HG03196 (cell line): Measurements from ENCODE around the gene MAEL.
A peak's percentile ranks its signal among the peaks of the same experiment; 100 is the strongest.
"Not testable (repeated sequence)": the region's sequence is repeated elsewhere in the genome, so short reads cannot be mapped to it uniquely, and the experiment has no call there.

Source experiments
- ATAC-seq: cut with Tn5 transposase; IDR thresholded peaks from one replicate; pipeline ENCODE4 v1.9.1; 2021; ENCODE audit not compliant: unreplicated experiment

The MAEL gene

DNA sequence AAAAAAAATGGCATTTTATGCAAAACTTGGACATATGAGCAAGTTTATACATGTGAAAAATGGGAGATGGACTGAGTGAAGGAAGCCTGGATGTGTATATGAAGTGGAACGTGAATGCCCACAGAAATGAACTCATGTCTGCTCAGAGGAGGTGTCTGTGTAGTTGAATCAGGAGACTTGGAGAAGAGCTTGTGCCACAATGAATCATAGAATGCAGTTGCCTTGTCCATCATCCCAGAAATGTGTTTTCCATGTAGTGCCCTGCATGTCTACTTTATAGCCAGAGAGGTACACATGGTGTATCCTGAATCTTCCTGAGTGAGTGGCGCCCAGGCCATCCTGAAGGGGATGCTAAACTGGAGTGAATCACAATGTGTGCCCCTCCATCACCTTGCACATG lies 11.1 kb upstream of the MAEL start:
- ATAC-seq = no peak

DNA sequence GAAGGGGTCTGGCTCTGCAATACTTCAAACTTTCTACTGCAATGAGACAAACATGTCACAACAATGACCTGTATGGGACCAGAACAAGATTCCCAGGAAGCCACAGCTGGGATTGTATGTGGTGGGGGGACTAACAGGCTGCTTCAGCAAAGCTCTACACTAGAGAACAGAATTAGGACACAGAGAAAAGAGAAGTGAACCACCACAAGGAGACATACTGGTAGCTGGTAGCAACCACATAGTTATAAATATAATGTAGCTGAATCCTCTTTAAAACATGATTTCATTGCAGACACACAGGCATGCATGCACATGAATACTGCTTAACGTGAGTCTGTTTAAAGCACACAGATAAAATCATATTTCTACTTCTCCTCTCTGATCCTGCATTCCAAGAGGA lies 10.3 kb upstream of the MAEL start:
- ATAC-seq = no peak

DNA sequence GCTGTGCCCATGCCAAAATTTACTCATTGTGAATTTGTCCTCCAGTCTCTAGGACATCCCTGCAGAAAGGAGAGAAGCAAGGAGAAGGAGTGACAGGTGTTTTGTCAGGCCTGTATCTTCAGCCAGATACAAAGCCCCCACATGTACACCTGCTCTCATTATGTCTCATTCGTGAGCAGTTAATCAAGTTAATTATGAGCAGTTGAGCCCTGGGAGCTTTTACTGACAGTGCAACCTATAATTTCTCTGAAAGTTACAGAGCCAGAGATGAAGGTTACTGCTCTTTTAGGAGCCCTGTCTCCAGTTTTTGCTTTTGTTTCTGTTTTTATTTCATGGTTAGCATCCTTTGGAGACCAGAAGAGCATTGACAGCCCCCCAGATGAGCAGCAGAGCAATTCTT lies 8.7 kb upstream of the MAEL start:
- no peak for ATAC-seq

DNA sequence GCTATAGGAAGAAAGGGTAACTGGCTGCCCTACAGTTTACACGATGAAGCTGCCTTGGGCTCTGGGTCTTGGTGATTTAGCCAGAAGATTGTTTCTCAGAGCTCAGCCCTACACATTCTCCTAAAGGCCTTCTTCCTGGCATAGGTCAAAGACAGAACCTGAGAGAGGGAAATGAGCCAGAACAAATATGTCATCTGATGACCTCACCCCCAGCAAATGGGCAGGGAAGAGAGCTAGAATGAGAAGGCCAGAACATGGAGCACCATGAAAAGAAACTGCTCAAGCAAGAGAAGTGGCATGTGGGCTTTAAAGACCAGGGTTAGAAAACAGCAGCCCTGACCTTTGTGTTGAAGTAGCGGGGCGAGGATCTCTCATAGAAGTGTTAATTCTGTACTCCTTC lies 8.3 kb upstream of the MAEL start:
- no peak for ATAC-seq

DNA sequence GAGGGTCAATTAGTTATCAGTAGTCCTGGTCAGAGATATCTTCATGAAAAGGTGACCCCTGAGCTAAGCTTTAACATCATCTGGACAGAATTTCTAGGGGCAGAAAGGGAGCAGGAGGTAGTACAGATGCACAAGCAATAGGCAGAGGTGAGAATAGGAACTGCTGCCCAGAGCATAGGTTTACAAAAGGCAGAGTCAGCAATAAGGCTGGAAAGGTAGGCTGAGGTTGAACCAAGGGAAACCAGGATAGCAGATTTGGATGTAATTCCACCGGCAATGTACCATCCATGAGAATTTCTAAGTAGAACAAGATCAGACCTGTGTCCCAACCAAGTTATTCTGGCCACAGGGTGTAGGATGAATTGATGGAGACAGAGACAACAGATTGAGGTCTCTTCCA lies 7.5 kb upstream of the MAEL start:
- no peak for ATAC-seq

DNA sequence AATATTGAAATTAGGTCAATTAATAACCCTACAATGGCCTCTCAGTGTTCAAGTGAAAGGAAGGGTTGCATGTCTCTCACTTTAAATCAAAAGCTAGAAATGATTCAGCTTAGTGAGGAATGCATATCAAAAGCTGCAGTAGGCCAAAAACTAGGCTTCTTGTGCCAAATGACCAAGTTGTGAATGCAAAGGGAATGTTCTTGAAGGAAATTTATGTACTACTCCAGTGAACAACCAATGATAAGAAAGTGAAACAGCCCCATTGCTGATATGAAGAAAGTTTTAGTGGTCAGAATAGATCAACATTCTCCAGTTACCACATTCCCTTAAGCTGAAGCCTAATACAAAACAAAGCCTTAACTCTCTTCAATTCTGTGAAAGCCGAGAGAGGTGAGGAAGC lies 10.0 kb downstream of the MAEL start:
- ATAC-seq = no peak

DNA sequence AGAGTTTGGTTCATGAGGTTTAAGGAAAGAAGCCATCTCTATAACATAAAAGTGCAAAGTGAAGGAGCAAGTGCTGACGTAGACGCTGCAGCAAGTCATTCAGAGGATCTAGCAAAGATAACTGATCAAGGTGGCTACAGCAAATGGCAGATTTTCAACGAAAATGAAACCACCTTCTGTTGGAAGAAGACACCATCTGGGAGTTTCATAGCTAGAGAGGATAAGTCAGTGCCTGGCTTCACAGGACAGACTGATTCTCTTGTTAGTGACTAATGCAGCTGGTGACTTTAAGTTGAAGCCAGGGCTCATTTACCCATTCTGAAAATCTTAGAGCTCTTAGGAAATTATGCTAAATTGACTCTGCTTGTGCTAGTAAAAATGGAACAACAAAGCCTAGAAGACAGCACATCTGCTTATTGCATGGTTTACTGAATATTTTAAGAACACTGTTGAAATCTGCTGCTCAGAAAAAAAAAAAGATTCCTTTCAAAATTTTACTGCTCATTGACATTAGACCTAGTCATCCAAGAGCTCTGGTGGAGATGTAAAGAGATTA lies 10.5 kb downstream of the MAEL start:
- ATAC-seq = no peak

DNA sequence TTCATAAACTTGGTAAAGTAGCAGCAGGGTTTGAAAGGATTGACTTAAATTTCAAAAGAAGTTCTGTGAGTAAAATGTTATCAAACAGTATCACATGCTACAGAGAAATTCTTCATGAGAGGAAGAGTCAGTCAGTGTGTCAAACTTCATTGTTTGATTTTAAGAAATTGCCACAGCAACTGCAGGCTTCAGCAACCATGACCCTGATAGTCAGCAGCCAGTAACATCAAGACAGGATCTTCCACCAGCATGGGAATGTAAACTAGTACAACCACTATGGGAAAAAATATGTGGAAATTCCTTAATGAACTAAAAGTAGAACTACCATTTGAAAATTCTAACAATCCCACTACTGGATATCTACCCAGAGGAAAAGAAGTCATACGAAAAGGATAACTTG lies 11.5 kb downstream of the MAEL start:
- no peak for ATAC-seq

DNA sequence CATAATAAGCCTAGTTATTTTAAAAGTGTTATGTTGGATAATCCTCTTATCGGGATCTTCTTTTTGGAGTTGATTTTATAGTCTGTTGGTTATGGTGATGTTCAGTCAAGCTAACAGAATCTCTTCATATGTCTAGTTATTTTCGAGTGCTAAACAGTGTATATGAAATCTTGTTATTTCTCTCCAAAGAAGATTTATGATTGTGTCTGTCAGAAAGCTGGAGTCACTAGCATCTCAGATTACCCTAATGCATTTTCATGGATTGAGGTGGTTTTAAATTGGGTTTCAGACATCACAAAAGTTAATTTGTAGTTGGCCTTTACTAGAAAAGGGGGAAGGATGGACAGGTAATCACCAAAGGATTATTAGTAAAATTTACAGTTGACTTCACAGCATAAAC lies 13.3 kb downstream of the MAEL start:
- ATAC-seq = no peak

DNA sequence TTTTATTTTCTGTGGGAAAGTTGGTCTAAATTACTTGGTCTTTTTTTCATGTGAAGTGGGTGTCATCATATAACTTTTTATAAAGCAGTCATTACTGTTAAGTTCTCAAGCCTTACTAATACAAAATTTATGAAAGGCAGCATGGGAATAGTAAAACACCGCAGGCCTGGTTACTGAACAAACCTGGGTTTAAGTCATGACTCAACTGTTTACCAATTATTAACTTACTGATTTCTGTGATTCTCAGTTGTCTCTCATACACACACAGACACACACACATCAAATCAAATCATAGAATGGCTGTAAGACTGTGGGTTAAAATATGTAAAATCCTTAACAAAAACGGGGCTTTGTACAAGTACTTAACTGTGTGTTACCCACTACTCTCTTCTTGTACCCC lies 14.6 kb downstream of the MAEL start:
- ATAC-seq = no peak

DNA sequence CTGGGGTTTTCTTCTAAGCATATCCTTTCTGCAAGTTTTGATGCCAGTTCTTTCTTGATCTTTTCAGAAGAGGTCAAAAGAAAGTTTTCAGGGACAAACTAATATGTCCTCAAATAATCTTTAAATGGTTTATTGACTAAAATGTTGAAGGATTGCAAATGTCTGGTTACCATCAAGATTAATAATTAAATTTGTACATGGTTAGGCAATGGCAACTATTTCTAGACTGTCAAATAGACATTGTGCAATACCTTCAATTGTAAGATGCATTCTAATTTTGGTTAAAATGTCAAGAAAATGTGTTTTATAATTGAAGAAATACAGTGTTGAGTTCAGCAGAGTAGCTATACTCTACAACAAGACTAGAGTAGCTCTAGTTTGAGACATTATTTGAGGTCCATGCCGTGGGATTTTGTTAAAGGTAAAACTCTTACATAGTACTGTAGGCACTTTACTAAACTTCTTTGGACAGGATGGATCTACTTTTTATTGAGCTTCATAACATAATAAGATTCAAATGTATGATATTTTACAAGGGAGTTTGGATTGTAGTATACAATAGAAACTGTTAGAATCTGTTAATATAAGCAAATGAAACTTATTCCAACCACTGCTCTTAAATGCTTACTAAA lies 22.6 kb downstream of the MAEL start:
- ATAC-seq = no peak

DNA sequence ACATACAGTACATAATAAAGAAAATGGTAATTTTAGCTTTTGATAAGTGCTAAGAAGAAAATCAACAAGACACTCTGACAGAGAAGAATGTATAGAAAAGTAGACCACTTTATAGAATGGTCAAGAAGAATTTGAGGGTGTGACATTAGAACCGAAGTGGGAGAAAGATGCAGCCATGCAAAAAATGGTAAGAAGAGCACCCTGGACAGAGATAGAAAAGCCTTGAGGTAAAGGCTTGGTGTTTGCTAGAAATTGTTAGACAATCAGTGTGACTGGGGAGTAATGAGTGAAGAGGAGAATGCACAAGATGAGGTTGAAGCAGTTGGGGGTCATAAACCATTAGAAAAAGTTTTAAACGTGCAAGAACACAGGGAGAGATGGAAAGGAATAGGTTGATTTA lies 23.5 kb downstream of the MAEL start:
- no peak for ATAC-seq

DNA sequence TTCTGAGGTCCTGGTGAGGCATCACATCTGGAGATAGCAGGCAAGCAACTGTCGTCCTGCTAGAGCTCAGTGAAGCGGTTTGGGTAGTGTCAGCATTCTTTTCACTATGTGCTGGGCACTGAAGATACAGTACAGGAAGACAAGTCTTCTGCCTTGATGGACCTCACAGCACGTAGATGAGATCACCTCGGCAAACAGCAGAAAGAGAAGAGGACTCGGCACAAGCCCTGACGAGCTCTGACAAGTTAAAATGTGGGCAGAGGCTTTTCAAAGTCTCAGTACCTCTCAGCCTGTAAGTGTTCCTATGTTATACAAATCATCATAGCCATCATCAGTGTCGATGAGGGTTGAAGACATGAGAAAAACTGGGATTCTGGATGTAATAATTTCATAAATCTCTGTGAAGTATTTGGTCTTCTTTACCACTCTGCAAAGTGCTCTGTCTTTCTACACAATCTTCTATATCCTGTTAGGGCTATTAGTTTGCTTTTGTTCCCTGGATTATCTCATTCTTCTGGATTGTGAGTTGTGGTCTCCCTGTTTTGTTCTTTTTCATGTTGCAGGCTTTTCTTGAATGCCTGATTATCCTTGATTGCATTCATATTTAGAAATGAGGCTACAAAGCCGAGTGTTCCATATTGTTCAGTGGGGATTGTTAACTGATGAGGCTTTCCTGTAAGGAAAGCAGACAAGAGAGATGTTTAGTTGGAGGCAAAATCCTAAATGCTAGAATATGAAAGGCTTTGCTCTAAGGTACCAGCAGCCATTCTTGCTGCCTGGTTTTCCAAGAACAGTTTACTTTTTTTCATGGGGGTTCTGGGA lies 24.2 kb downstream of the MAEL start:
- no peak for ATAC-seq

DNA sequence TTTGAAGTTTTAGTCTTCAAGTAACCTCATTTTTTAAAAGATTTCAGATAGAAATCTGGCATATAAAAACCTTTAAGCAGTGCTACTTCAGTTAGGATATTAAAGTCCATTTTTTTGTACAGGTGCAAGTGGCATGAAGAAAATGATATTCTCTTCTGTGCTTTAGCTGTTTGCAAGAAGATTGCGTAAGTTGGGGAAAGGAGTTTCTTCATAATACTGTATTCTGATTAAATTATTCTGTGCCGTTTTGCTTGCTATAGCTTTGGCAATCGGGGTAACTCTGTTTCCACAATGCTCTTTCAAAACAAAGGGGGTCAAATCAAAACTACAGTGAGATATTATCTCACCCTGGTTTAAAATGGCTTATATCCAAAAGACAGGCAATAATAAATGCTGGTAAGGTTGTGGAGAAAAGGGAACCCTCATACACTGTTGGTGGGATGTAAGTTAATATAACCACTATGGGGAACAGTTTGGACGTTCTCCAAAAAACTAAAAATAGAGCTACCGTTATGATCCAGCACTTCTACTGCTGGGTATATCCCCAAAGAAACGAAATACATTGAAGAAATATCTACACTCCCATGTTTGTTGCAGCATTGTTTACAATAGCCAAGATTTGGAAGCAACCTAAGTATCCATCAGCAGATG lies 27.1 kb downstream of the MAEL start:
- ATAC-seq = no peak

DNA sequence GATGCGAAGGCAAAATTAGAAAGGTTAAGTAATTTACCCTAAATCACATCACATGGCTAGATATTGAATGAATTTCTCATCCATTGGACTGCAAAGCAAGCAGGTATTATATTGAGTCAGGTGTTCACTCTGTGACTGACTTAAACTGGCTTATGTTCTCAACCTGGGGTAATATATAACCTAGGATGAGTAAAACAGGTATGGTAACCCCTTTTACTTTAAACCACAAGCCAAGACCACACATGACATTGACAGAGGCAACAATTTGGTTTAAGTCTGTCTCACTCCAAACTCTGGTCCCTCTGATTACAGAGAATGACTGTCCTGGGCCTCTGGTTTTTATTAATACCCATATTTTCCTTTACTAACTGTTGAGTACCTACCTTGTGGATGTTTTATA lies 33.3 kb downstream of the MAEL start:
- no peak for ATAC-seq

DNA sequence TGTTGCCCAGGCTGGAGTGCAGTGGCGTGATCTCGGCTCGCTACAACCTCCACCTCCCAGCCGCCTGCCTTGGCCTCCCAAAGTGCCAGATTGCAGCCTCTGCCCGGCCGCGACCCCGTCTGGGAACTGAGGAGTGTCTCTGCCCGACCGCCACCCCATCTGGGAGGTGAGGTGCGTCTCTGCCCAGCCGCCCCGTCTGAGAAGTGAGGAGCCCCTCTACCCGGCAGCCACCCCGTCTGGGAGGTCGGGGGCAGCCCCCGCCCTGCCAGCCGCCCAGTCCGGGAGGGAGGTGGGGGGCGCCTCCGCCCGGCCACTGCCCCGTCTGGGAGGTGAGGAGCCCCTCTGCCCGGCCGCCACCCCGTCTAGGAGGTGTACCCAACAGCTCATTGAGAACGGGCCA lies 40.5 kb downstream of the MAEL start:
- not testable (repeated sequence) for ATAC-seq

DNA sequence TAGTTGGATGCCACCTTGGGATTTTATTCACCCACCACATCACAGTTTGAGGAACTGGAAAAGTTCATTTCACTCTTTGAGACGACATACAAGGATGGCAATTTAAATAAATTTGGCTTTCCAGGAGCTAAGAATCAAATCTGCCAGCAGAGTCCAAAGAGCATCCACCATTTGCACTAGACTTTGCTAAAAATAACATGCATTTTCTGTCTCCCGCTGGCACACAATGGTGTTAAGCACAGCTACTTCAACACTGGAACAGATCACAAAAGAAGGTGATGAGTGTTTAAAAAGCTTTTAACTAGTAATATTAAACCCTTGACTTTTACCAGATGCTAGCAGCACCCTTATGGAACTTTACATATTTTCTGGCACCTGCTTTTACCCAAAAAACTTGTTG lies 44.6 kb downstream of the MAEL start:
- no peak for ATAC-seq

DNA sequence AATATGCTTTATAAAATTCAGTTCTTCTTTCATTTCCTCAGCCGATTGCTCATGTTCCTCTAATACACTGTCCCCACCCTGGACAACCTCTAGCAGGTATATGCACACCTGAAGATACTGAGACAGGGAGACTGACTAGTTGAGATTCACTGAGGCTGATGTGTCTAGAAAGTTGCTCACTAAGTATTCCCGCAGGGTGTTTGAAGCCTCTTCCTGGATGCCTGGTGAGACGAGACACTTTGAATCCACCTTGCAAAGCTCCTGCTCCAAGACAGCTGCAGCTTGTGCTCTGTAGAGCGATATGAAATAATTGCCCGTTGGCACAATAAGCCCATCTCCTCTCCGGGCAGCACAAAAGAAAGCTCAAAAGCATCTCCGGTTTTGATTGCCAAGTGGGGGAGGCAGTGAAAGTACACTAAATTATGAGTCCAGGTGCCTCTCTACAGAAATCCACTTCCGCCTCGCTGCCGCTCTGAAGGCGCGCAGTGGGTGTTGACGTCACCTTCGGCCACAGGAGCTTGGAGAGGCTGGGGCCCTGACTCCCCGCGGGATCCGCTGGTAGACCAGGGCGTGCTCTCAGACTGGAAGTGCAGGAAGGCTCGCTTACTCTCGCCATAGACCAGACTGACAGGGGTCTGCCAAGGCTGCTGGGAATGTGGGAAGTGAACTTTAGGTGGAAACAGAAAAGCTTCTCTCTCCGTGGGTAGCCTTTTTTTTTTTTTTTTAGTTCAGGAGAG lies 54.8 kb downstream of the MAEL start:
- peak; percentile 97 for ATAC-seq

DNA sequence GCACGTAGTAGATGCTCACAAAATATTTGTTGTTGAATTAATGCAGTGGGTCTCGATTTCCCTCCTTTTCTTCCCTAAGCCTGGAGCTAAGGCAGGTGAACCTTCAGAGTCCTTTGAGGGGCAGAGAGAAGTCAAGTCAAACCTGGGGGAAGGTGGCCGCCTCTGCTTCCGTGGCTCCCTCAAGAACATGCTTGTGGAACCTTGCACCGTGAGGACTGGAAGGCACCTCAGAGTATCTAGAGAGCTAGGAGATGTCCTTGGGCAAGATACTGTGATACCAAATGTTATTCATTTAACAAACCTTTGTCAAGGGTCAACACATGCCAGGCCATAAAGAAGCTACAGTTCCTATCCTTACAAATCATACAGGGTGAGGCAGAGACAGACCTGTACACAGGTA lies 62.8 kb downstream of the MAEL start:
- ATAC-seq = no peak

DNA sequence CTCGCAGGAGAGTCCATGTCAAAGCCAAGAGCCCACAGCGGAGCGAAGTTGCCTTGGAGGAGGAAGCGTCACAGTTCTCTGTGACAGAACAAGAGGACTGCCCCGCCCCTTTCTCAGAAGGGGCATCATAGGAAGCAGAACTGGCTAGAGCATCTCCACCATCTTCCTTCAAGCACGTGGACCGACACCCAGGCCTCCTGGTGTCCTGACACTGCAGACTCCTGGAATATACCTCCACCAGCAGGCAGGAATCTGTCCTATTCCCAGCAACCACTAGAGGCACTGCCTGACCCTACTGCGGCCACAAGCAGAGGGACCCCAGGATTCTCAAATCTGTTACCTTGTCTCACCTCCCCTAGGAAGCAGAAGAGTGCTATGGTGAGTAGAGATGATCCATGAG lies 63.3 kb downstream of the MAEL start:
- ATAC-seq = no peak

DNA sequence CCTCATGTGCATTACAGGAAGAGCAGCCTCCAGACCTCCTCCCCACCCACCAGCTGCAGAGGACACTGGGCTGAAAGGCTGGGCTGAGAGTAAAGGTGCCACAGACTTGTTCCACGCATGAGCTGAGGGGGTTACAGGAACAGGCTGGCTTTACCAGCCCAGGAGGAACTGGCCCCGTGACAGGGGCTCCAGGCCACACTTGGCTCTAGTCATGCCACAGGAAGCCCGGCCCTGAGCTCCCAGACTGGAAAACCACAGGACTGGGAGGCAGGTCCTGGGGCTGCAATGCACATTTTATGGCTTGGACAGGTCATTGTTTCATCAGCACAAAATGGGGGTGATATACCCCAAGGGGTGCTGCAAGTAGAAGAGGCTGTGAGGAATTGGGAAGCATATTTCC lies 65.5 kb downstream of the MAEL start:
- ATAC-seq = no peak
